Spleen (tissue), 13 donors: Measurements from ENCODE around the gene NLGN3. TPM values are rescaled to one million over a fixed set of nuclear protein-coding genes. Genes with fewer than 3 reads are reported as not detected.

Experiments used
- DNase-seq: peaks from one replicate; pipeline ENCODE4 v3.0.0-alpha.2; 2020
- H3K27ac ChIP-seq, 8 donors: fragments of 200-600 bp; sonication (generic) in 7 of 8; 1 replicate in 4 of 8; 2 replicates in 4 of 8; pipeline versions ENCODE4 v1.5.0 to v1.8.0; 2016 to 2021; ENCODE audit warnings: inconsistent platforms in 4 of 8, mild to moderate bottlenecking in 4 of 8, moderate library complexity in 1 of 8
- H3K27me3 ChIP-seq, 7 donors: fragments of 200-600 bp; sonication (generic) in 6 of 7; replicated peaks in 1 of 7; 1 replicate in 4 of 7; 2 replicates in 3 of 7; pipeline versions ENCODE4 v1.5.0 to v1.8.0; 2016 to 2021; ENCODE audit warnings: inconsistent platforms in 3 of 7, mild to moderate bottlenecking in 1 of 7
- H3K36me3 ChIP-seq, 6 donors: fragments of 200-600 bp; sonication (generic) in 5 of 6; 1 replicate in 4 of 6; 2 replicates in 2 of 6; pipeline versions ENCODE4 v1.5.0 to v1.8.0; 2016 to 2021; ENCODE audit warnings: inconsistent platforms in 2 of 6
- H3K4me1 ChIP-seq, 6 donors: fragments of 200-600 bp; sonication (generic) in 5 of 6; 1 replicate in 3 of 6; 2 replicates in 3 of 6; pipeline versions ENCODE4 v1.5.0 to v1.8.0; 2016 to 2021; ENCODE audit warnings: inconsistent platforms in 3 of 6
- H3K4me3 ChIP-seq, 8 donors: fragments of 200-600 bp; sonication (generic) in 7 of 8; 1 replicate in 4 of 8; 2 replicates in 4 of 8; pipeline versions ENCODE4 v1.5.0 to v1.8.0; 2016 to 2021; ENCODE audit warnings: inconsistent platforms in 4 of 8, mild to moderate bottlenecking in 4 of 8, moderate library complexity in 2 of 8
- H3K9me3 ChIP-seq, 8 donors: fragments of 200-600 bp; sonication (generic) in 7 of 8; 1 replicate in 4 of 8; 2 replicates in 4 of 8; pipeline versions ENCODE4 v1.5.0 to v1.8.0; 2016 to 2021; ENCODE audit warnings: inconsistent platforms in 4 of 8
- CTCF ChIP-seq, 11 experiments: fragments of 200-600 bp in 7 of 11; fragments of 450-650 bp in 4 of 11; sonication (generic) in 4 of 11; IDR thresholded peaks in 8 of 11; conservative IDR thresholded peaks in 3 of 11; 1 replicate in 7 of 11; 2 replicates in 4 of 11; pipeline versions ENCODE4 v1.4.0 to v1.8.0; 2016 to 2021; ENCODE audit warnings: antibody characterized with exemption in 11 of 11, inconsistent platforms in 4 of 11, mild to moderate bottlenecking in 1 of 11
- POLR2A ChIP-seq, 3 donors: fragments of 450-650 bp; IDR thresholded peaks; one replicate each; pipeline ENCODE4 v1.5.1; 2017; ENCODE audit warnings: antibody characterized with exemption in 3 of 3, mild to moderate bottlenecking in 1 of 3
- POLR2AphosphoS5 ChIP-seq, 3 donors: sonication (generic); formaldehyde crosslinking; IDR thresholded peaks; one replicate each; pipeline ENCODE4 v1.5.1; 2017; ENCODE audit warnings: antibody characterized with exemption in 3 of 3
- WGBS, 5 donors: extraction: QIAGEN DNeasy Blood & Tissue Kit in 3 of 5; methylation state at CpG; one replicate each; pipeline versions ENCODE4 v1.1.5 to v1.1.7; 2013 to 2018; 5-methylcytosine and 5-hydroxymethylcytosine counted together
- intact Hi-C: fragments of 100-400 bp; cut with DNase I; formaldehyde crosslinking; loops from one replicate; pipeline ENCODE4 v1.15.0; 2023; ENCODE audit warnings: low total_unique reads
- long read RNA-seq, 2 donors: transcript quantifications; one replicate each; lab custom pipeline, GENCODE V29; 2026
- polyA plus RNA-seq, 3 donors: library from polyadenylated mRNA; stranded (reverse); fragments of 200-250 nt; gene quantifications; one replicate each; pipeline ENCODE4 v1.2.1, GENCODE V29; 2013
- total RNA-seq, 7 donors: library from RNA; depleted of rRNA in 3 of 7; stranded (reverse); fragments of >200 nt in 3 of 7; fragmentation: NEBNext Ultra II Directional in 4 of 7; extraction: Animal tissue kit (Norgen Biotek cat#: 25700) in 4 of 7; gene quantifications; one replicate each; pipeline versions ENCODE4 v1.1.0 to v1.2.1, GENCODE V29; 2016 to 2021
- donor health status: healthy with polysubstance abuse.
- donor health status: DM: no; HTN: no; CAD: no; lungs with moderate emphysema.
- donor health status: DM: no; HTN: no; CAD: no.
- donor health status: Bipolar disorder and iron deficiency.
- donor health status: healthy.
- donor health status: DM: no; HTN: no; CAD: no.
- donor health status: DM: yes; HTN: yes; CAD: no.

Gene NLGN3
- total RNA-seq (1 to 10 TPM in 4 of 7 donors, under 1 TPM in 3; 0.66 to 2.5 (median 1.2) TPM), polyA plus RNA-seq (under 1 TPM; 0.14 to 0.58 (median 0.48) TPM)
- long read RNA-seq, donor 1, result 0 reads
- long read RNA-seq, donor 2, partial matches to known transcripts, result 0 of 1 reads
- long read RNA-seq, donor 2, other reads (novel, unspliced or antisense), result 0 of 1 reads

DNA sequence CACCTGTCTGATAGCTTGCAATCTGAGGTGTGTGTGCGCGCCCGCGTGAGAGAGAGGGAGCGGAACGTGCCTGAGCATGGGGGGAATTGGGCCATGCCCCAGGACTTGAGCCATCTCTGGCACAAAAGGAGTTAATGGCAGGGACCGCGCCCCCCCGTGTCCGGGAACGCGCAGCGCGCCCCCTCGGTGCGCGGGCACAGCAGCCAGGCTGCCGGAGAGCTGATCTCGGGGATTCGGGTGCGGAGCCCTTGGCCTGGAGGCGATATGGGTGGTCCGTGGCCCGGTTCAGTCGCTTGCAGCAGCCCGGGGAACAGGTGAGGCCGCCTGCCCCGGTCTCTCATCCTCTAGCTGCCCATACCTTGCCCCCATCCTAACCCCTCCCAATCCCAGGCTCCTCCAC lies at the start of gene NLGN3:
TSS of gene NLGN3 (plus strand) at position 191 of the 400 bp plus-strand sequence. CDS start 2,909 bp downstream, outside the sequence.
- Histone ChIP-seq H3K4me1 (peaks cover 0 to 19% (median 2%) of the 10 kb centered on the region in 6 donors), H3K27ac (no peak within 1 kb of the TSS), H3K36me3 (peaks cover 0 to 44% (median 11%) of the 10 kb centered on the region in 6 donors), H3K4me3 (peak within 1 kb of the TSS in 1 of 8 donors; percentile 45), H3K27me3 (no peaks in the 10 kb centered on the region), H3K9me3 (no peaks in the 10 kb centered on the region)
- no peak for TF ChIP-seq POLR2A (IDR thresholded peaks at IDR 0.05)
- no peak for TF ChIP-seq CTCF (IDR thresholded peaks at IDR 0.05 in 8 of 11, conservative IDR thresholded peaks at IDR 0.05 in 3 of 11)
- peak in 2 of 3 donors; percentile 72 to 78 for TF ChIP-seq POLR2AphosphoS5 (IDR thresholded peaks at IDR 0.05)
- intact Hi-C loops, result no loop called here
- no peak for DNase-seq
- WGBS, 5 donors, result 32 to 50% (median 44%) methylated on average over 1 to 28 of the region's 28 CpGs

- Histone ChIP-seq H3K36me3 (no peaks in the 10 kb centered on the region), H3K27me3 (peaks cover 0 to 3% (median 0%) of the 10 kb centered on the region in 7 donors), H3K27ac (peak overlapping the region in 5 of 8 donors; percentile 53 to 90 (median 87)), H3K4me3 (peak overlapping the region in 7 of 8 donors; percentile 39 to 77 (median 50)), H3K9me3 (no peaks in the 10 kb centered on the region), H3K4me1 (peaks cover 10 to 42% (median 31%) of the 10 kb centered on the region in 6 donors)
- WGBS, 5 donors, result 26 to 42% (median 33%) methylated on average over 5 to 6 of the region's 6 CpGs
- DNase-seq, result peak; percentile 21
- intact Hi-C loops, result no loop called here
- TF ChIP-seq POLR2AphosphoS5 (IDR thresholded peaks at IDR 0.05) (no peak), POLR2A (IDR thresholded peaks at IDR 0.05) (no peak), CTCF (IDR thresholded peaks at IDR 0.05 in 8 of 11, conservative IDR thresholded peaks at IDR 0.05 in 3 of 11) (no peak)
These were observed 49.6 kb upstream of the NLGN3 start for GRCh38 chrX:71095033-71095432.

- Histone ChIP-seq H3K27me3 (peaks cover 0 to 3% (median 0%) of the 10 kb centered on the region in 7 donors), H3K4me1 (peaks cover 10 to 45% (median 31%) of the 10 kb centered on the region in 6 donors), H3K9me3 (no peaks in the 10 kb centered on the region), H3K4me3 (peak within 1 kb of the TSS; percentile 28 to 77 (median 47)), H3K27ac (peak within 1 kb of the TSS; percentile 53 to 90 (median 78)), H3K36me3 (no peaks in the 10 kb centered on the region)
- intact Hi-C loops, result no loop called here
- DNase-seq, result peak; percentile 97
- TF ChIP-seq POLR2AphosphoS5 (IDR thresholded peaks at IDR 0.05) (peak; percentile 81 to 83 (median 83)), POLR2A (IDR thresholded peaks at IDR 0.05) (no peak)
- 1 to 19% (median 2%) methylated on average over 24 to 29 of the region's 29 CpGs for WGBS, 5 donors
These were observed 49.1 kb upstream of the NLGN3 start, which contains the start of gene FOXO4 for GRCh38 chrX:71095555-71095980. TSS of gene FOXO4 (plus strand) at chrX:71095851. CDS start at chrX:71096529, 678 bp downstream.

DNA sequence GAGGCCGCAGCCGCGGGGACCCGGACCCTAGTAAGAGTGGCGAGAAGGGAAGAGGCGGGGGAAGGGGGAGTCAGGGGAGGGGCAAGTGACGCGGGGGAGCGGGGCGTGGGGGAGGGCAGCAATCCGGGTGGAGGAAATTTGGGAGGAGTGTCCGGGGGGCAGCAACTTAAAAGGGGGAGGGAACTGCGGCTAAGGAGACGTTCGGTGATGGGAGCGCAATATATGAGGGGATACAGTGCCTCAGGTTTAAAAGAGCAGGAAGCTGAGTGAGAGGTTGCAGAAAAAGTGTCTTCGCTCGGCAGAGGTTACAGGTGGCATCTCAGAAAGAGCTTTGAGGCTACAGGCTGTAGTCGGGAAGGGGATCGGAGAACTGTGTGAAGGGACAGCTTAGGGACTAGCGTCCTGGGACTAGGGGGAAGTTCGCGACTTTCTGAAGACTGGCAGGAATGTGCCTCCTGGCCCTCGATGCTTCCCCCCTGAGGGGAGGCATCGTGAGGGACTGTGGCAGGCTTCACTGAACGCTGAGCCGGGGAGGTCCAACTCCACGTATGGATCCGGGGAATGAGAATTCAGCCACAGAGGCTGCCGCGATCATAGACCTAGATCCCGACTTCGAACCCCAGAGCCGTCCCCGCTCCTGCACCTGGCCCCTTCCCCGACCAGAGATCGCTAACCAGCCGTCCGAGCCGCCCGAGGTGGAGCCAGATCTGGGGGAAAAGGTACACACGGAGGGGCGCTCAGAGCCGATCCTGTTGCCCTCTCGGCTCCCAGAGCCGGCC lies 48.5 kb upstream of the NLGN3 start:
- intact Hi-C loops, result no loop called here
- H3K27ac ChIP-seq, result peak overlapping the region; percentile 53 to 90 (median 78)
- TF ChIP-seq POLR2AphosphoS5 (IDR thresholded peaks at IDR 0.05) (no peak), POLR2A (IDR thresholded peaks at IDR 0.05) (peak in 1 of 3 donors; percentile 41)
- WGBS, 5 donors, result 1 to 26% (median 2%) methylated on average over 22 to 46 of the region's 46 CpGs
- H3K4me3 ChIP-seq, result peak overlapping the region; percentile 28 to 77 (median 47)
- H3K4me1 ChIP-seq, result peaks cover 10 to 50% (median 31%) of the 10 kb centered on the region in 6 donors
- H3K9me3 ChIP-seq, result no peaks in the 10 kb centered on the region
- DNase-seq, result peak; percentile 83
- peaks cover 0 to 3% (median 0%) of the 10 kb centered on the region in 7 donors for H3K27me3 ChIP-seq
- peaks cover 0 to 3% (median 0%) of the 10 kb centered on the region in 6 donors for H3K36me3 ChIP-seq
